SK-N-SH treated with all-trans-retinoic acid at 6 μM for 48 hours (cell line): ENCODE measurements around the gene GRHL3.

Experiments
- ATAC-seq: fragments of 200-7000 bp; cut with Tn5 transposase; 3 replicates; pipeline ENCODE4 v1.9.1; 2020; ENCODE audit warnings: mild to moderate bottlenecking, moderate library complexity
- ARNTL ChIP-seq: fragments of 450-650 bp; formaldehyde crosslinking; IDR thresholded peaks from 2 replicates; pipeline ENCODE4 v1.5.0; 2020; ENCODE audit warnings: low read depth, mild to moderate bottlenecking, moderate library complexity, borderline replicate concordance
- CREB5 ChIP-seq: fragments of 250-450 bp; sonication (Bioruptor Pico); IDR thresholded peaks from 2 replicates; pipeline ENCODE4 v1.5.1; 2020; ENCODE audit warnings: low read depth, mild to moderate bottlenecking, moderate library complexity
- CSDC2 ChIP-seq: fragments of 250-450 bp; sonication (Bioruptor Pico); IDR thresholded peaks from 2 replicates; pipeline ENCODE4 v1.5.0; 2020; ENCODE audit warnings: mild to moderate bottlenecking, moderate library complexity
- CSRNP3 ChIP-seq: fragments of 250-450 bp; sonication (Bioruptor Pico); IDR thresholded peaks from 2 replicates; pipeline ENCODE4 v1.5.1; 2021; ENCODE audit warnings: mild to moderate bottlenecking, moderate library complexity
- ESRRG ChIP-seq: fragments of 250-450 bp; sonication (Bioruptor Pico); IDR thresholded peaks from 2 replicates; pipeline ENCODE4 v1.6.1; 2021; ENCODE audit warnings: mild to moderate bottlenecking
- GLIS3 ChIP-seq: fragments of 250-450 bp; sonication (Bioruptor Pico); IDR thresholded peaks from 2 replicates; pipeline ENCODE4 v1.5.0; 2020; ENCODE audit warnings: mild to moderate bottlenecking, moderate library complexity
- ISL1 ChIP-seq: fragments of 250-450 bp; sonication (Bioruptor Pico); IDR thresholded peaks from 2 replicates; pipeline ENCODE4 v2.1.2; 2022; ENCODE audit warnings: mild to moderate bottlenecking, moderate library complexity
- OSR1 ChIP-seq: fragments of 250-450 bp; sonication (Bioruptor Pico); IDR thresholded peaks from 2 replicates; pipeline ENCODE4 v1.8.0; 2022; ENCODE audit warnings: moderate library complexity, mild to moderate bottlenecking, inconsistent platforms
- PATZ1 ChIP-seq: fragments of 250-450 bp; sonication (Bioruptor Pico); IDR thresholded peaks from 2 replicates; pipeline ENCODE4 v1.8.0; 2020; ENCODE audit warnings: mild to moderate bottlenecking, moderate library complexity, borderline replicate concordance
- POU6F1 ChIP-seq: fragments of 250-450 bp; sonication (Bioruptor Pico); IDR thresholded peaks from 2 replicates; pipeline ENCODE4 v1.8.0; 2021; ENCODE audit warnings: low read depth, mild to moderate bottlenecking, moderate library complexity, borderline replicate concordance
- RARB ChIP-seq: fragments of 250-450 bp; sonication (Bioruptor Pico); IDR thresholded peaks from 2 replicates; pipeline ENCODE4 v1.8.0; 2021; ENCODE audit warnings: mild to moderate bottlenecking, moderate library complexity
- SNAI2 ChIP-seq: fragments of 250-450 bp; sonication (Bioruptor Pico); IDR thresholded peaks from 2 replicates; pipeline ENCODE4 v1.5.0; 2020; ENCODE audit warnings: mild to moderate bottlenecking, moderate library complexity
- TCF4 ChIP-seq: fragments of 250-450 bp; sonication (Bioruptor Pico); IDR thresholded peaks from 2 replicates; pipeline ENCODE4 v1.8.0; 2021; ENCODE audit warnings: mild to moderate bottlenecking, moderate library complexity, borderline replicate concordance
- TOX ChIP-seq: fragments of 250-450 bp; sonication (Bioruptor Pico); IDR thresholded peaks from 2 replicates; pipeline ENCODE4 v1.8.0; 2021; ENCODE audit warnings: mild to moderate bottlenecking, moderate library complexity, borderline replicate concordance
- TSHZ2 ChIP-seq: fragments of 250-450 bp; sonication (Bioruptor Pico); IDR thresholded peaks from 2 replicates; pipeline ENCODE4 v1.5.0; 2020; ENCODE audit warnings: mild to moderate bottlenecking, moderate library complexity
- ZFP3 ChIP-seq: fragments of 250-450 bp; sonication (Bioruptor Pico); IDR thresholded peaks from 2 replicates; pipeline ENCODE4 v1.5.0; 2020; ENCODE audit warnings: mild to moderate bottlenecking, moderate library complexity
- ZFP30 ChIP-seq: fragments of 450-650 bp; formaldehyde crosslinking; IDR thresholded peaks from 2 replicates; pipeline ENCODE4 v1.5.0; 2022; ENCODE audit warnings: mild to moderate bottlenecking, moderate library complexity
- ZNF565 ChIP-seq: fragments of 450-650 bp; formaldehyde crosslinking; conservative IDR thresholded peaks from 2 replicates; pipeline ENCODE4 v1.5.0; 2020; ENCODE audit warnings: low read depth, mild to moderate bottlenecking, moderate library complexity
- ZNF8 ChIP-seq: fragments of 450-650 bp; formaldehyde crosslinking; IDR thresholded peaks from 2 replicates; pipeline ENCODE4 v1.5.0; 2020; ENCODE audit warnings: mild to moderate bottlenecking, moderate library complexity

GRHL3 gene

GRCh38 chr1:24355466-24355865, 36.3 kb downstream of the GRHL3 start:
- no peak for ATAC-seq

GRCh38 chr1:24357038-24357437, 37.9 kb downstream of the GRHL3 start:
- TF ChIP-seq ESRRG = no peak
- TF ChIP-seq RARB = no peak
- no peak for TF ChIP-seq TOX (CRISPR knock-in tag)
- no peak for TF ChIP-seq GLIS3
- no peak for TF ChIP-seq CREB5 (CRISPR knock-in tag)
- no peak for TF ChIP-seq ISL1
- TF ChIP-seq SNAI2 = no peak
- no peak for TF ChIP-seq ZFP30
- TF ChIP-seq CSDC2 (CRISPR knock-in tag) = no peak
- TF ChIP-seq ZNF8 = no peak
- no peak for TF ChIP-seq TSHZ2 (CRISPR knock-in tag)
- no peak for ATAC-seq

More at GRCh38 chr1:24355466-24355865, 36.3 kb downstream of the GRHL3 start:
- TF ChIP-seq ZFP3 = no peak
- TF ChIP-seq TOX (CRISPR knock-in tag) = no peak
- TF ChIP-seq ZFP30 = no peak
- no peak for TF ChIP-seq CSDC2 (CRISPR knock-in tag)
- no peak for TF ChIP-seq ARNTL
- TF ChIP-seq ZNF565 (CRISPR knock-in tag) = no peak
- no peak for TF ChIP-seq PATZ1 (CRISPR knock-in tag)

GRCh38 chr1:24360681-24361080, 41.5 kb downstream of the GRHL3 start:
- TF ChIP-seq POU6F1 = no peak
- TF ChIP-seq TOX (CRISPR knock-in tag) = no peak
- no peak for TF ChIP-seq ZNF8
- no peak for TF ChIP-seq TCF4 (CRISPR knock-in tag)
- TF ChIP-seq ESRRG = no peak
- no peak for TF ChIP-seq CSRNP3 (CRISPR knock-in tag)
- no peak for TF ChIP-seq PATZ1 (CRISPR knock-in tag)
- TF ChIP-seq OSR1 (CRISPR knock-in tag) = no peak
- no peak for ATAC-seq
